ENCODE data around the gene TRIM29.
"Not testable (repeated sequence)": the region's sequence is repeated elsewhere in the genome, so short reads cannot be mapped to it uniquely, and the experiment has no call there.

Gene TRIM29, protein sequence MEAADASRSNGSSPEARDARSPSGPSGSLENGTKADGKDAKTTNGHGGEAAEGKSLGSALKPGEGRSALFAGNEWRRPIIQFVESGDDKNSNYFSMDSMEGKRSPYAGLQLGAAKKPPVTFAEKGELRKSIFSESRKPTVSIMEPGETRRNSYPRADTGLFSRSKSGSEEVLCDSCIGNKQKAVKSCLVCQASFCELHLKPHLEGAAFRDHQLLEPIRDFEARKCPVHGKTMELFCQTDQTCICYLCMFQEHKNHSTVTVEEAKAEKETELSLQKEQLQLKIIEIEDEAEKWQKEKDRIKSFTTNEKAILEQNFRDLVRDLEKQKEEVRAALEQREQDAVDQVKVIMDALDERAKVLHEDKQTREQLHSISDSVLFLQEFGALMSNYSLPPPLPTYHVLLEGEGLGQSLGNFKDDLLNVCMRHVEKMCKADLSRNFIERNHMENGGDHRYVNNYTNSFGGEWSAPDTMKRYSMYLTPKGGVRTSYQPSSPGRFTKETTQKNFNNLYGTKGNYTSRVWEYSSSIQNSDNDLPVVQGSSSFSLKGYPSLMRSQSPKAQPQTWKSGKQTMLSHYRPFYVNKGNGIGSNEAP

DNA sequence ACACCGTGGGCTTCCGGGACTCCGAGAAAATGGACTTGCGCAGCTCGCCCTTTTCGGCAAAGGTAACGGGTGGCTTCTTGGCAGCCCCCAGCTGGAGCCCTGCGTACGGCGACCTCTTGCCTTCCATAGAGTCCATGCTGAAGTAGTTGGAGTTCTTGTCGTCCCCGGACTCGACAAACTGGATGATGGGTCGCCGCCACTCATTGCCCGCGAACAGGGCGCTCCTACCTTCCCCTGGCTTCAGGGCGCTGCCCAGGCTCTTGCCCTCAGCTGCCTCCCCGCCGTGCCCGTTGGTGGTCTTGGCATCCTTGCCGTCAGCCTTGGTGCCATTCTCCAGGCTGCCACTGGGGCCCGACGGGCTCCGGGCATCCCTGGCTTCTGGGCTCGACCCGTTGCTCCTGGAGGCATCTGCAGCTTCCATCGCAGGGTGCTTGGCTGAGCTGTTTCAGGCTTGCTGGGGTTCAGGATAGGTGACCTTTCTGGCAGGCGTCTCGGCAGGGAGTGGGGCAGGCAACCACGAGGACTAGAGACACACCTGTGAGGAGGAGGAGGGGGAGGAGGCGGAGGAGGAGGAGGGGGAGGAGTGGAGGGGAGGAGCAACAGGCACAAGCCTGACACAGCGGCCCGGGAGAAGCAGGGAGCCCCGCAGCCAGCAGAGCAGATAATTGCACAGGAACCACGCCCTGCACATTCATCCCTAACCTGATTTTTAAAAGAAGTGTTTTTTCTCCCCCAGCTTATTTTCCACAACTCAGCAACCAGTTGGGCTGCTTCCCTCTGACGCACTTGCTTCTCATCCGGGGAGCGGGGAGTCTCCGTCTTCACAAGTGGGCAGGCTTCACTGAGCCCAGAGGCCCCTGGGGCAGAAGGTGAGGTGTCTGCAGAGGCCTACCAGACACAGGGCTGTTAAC is at the start of gene TRIM29:
TRIM29 (minus strand) TSS at position 503 of the 911 bp plus-strand sequence; CDS start at position 421, 82 bp downstream.
- peak; percentile 52 for DNase-seq

GRCh38 chr11:120186774-120187591 is 49.1 kb upstream of the TRIM29 start:
- peak; percentile 64 for DNase-seq

GRCh38 chr11:120186456-120186773 is 48.5 kb upstream of the TRIM29 start:
- peak; percentile 6 for DNase-seq

- peak; percentile 8 for DNase-seq
Measured at GRCh38 chr11:120185706-120186455, 48.0 kb upstream of the TRIM29 start.

- peak; percentile 36 for DNase-seq
Measured at GRCh38 chr11:120184946-120185705, 47.2 kb upstream of the TRIM29 start.

DNA sequence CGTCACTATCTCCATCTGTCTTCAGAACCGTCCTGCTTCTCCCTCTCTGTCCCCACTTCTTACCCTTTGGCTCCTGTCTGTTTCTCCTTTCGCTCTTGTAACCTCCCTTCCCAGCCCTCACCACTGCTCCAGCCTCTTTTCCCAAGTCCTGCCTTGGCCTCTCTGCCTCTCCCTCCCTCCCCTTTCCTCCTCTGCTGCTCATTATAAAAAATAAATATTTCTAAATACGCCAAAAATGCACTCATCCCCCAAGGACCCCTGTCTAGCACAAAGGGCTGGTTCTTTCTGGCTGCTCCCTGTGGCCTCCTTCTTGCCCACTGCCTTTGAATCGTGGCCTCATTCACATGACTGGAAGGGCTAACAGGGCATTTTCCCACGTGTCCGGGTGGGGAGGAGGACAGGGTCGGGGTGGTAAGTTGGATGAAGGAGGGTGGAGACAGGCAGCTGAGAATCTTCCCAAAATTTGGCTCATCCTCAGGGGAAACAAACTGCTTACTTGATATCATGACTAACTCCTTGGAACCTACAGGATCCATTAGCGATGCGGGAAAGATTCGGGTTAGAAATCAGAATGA is 46.5 kb upstream of the TRIM29 start:
- peak; percentile 37 for DNase-seq

DNA sequence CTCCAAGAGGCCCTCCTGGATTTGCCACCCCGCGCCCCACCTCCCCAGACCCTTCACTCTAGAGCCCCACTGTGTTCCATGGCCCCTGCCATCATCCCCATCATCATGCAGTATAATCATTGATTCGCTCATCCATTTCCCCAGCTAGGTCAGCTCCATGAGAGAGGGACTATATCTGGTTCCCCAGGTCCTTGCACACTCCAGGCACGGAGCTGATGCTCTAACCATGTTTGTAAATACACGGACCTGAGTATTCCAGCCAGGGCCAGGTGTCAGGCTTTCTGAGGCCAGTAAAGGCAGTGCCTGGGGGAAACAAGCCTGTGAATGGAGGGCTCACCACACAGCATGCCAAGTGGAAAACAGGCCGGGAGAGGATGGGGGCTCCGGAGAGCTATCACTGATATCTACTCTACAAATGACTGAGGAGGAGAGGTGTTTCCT is 45.8 kb upstream of the TRIM29 start:
- DNase-seq, result no peak

DNA sequence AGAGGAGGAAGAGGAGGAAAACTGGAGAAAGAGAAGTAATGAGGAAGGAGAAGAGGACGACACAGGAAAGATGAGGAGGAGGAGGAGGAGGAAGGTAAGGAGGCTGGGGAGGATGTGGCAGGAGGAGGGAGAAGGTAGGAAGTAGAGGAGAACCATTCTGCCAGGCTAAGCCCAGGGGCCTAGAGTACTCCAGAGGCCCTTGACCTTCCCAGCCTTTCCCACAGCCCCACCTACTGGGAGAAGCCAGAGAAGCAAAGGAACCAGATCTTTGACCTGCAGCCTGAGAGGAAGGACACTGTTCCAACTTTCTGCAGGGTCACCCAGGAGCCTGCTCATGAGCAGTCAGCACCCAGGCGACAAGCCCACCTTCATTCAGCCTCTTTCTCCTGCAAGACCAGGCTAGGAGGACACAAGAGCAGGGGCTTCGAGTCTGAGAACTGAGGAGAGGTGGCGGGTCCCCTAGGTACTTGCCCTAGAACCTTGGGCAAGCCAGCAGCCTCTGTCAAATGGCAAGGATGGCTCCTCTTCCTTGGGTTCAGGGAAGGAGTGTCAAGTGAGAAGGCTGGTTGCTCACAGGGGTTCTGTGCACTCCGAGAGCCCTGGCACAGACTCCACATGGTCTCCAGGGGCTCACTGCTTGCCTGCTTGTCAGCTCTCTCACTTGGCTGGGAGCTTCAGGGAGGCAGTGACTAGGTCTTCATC is 45.0 kb upstream of the TRIM29 start:
- DNase-seq, result no peak

GRCh38 chr11:120182372-120182771 is 44.5 kb upstream of the TRIM29 start:
- no peak for DNase-seq

DNA sequence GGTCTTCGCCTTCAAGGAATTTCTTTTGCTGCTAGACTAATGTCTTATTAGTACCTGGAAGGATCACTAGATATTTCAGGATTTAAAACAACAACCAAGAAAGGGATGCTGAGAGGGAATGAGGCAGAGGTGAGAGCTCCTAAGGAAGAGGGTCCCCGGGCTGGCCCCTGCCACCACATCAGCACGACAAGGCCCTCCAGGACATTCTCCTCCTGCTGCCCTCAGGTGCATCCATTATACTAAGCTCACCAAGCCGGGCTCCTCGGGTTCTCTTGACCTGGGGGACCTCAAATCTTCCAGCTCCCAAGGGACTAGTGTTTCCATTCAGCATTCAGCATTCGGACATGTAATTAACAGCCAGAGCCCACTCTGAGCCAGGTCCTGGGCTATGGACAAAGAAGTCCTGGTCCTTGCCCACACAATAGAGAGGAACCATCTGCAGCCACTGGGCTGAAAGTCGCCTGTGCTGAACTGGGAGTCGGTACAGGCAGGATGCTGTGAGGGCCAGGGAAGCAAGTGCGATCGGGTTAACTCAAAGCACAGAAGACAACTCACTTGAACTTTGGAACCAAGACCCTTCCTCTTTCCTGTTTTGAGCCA is 43.6 kb upstream of the TRIM29 start:
- no peak for DNase-seq

GRCh38 chr11:120180551-120181232 is 42.8 kb upstream of the TRIM29 start:
- DNase-seq, result no peak

GRCh38 chr11:120180063-120180462 is 42.1 kb upstream of the TRIM29 start:
- not testable (repeated sequence) for DNase-seq

GRCh38 chr11:120179057-120179672 is 41.3 kb upstream of the TRIM29 start:
- no peak for DNase-seq

DNA sequence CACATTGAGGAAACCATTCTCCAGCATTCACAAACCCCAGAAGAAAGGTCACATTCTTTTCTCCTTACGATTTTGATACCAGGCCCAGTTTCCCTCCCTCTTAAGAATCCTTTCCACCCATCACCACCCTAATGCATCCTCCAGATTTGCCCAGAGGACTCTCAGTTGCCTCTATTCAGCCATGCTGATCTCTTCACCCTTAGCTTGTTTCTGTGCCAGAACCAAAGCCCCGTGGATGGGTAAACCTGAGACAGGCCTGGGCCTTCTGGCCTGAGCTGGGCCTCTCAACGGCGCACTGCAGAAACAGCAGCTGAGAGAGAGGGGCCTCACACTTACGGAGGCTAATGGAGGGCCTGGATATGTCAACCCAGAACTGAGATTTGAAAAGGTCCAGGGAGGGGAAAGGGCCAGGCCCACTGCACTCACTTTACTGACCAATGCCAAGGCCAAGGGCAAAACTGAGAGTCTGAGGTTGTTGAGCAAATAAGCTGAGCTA is 40.7 kb upstream of the TRIM29 start:
- DNase-seq, result no peak

DNA sequence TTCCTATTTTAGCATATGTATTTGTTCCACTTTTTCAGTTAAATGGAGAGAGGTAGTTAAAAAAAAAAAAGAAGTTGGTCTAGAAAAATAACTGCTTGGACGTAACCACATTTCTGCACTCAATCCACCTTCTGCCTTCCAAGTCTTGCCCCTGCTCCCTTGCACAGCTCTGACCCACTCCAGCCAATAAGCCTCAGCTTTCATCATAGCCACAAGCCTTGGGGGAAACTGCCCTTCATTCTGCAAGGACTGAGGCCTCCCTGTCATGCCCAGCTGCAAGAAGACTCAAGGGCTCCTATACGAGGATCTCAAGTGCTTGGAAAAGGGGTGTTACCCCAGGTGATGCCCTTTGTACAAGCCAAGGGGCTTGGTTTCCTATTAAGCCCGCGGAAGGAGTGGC is 37.0 kb upstream of the TRIM29 start:
- no peak for DNase-seq

- DNase-seq, result no peak
Measured at GRCh38 chr11:120173807-120174206, 35.9 kb upstream of the TRIM29 start.

DNA sequence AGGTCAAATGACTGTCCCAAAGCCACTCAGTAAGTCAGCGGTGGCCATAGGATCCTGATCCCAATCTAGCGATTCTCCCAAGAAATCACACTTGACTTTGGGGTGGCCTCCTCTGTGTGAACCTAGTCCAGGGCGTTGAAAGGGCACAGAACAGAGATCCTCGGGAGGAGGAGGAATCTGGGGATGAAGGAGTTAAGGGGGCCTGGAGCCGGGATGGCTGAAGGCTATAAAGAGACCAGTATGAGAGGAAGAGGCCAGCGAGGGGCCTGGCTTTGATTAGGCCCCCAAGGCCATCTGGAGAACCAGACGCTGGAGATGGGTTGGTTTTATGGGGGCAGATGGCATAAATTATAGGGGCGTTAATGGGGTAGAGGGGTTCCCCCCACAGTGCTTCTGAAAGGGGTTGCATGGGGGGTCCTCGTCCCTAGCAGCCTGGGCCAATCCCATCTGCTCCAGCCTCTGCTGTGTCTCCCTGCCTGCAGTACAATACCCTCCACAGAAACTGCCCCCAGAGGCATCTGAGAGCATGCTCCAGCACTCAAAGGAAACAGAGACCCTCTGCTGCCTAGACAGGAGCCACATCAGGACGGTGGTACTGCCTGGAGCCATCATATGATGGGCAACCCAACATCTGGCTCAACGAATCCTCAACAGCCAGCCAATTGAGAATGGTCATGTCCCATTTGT is 35.2 kb upstream of the TRIM29 start:
- no peak for DNase-seq
